NB4 (cell line): ENCODE results near the gene SRGAP3.

Experiments
- MYC ChIP-seq: IDR thresholded peaks from 2 replicates; pipeline ENCODE4 v1.6.1; 2011; ENCODE audit warnings: low read depth, low read length
- POLR2A ChIP-seq: IDR thresholded peaks from 2 replicates; pipeline ENCODE4 v1.6.1; 2011; ENCODE audit warnings: mild to moderate bottlenecking; ENCODE audit not compliant: insufficient read length; ENCODE audit errors: extremely low read depth
- TF ChIP-seq, protein P1 (sequence below): IDR thresholded peaks from one replicate; pipeline ENCODE4 v1.5.1; 2012; ENCODE audit warnings: low read depth, low read length
- TF ChIP-seq, protein P2 (sequence below): IDR thresholded peaks from 2 replicates; pipeline ENCODE4 v1.6.1; 2011; ENCODE audit warnings: low read depth, low read length

DNA sequence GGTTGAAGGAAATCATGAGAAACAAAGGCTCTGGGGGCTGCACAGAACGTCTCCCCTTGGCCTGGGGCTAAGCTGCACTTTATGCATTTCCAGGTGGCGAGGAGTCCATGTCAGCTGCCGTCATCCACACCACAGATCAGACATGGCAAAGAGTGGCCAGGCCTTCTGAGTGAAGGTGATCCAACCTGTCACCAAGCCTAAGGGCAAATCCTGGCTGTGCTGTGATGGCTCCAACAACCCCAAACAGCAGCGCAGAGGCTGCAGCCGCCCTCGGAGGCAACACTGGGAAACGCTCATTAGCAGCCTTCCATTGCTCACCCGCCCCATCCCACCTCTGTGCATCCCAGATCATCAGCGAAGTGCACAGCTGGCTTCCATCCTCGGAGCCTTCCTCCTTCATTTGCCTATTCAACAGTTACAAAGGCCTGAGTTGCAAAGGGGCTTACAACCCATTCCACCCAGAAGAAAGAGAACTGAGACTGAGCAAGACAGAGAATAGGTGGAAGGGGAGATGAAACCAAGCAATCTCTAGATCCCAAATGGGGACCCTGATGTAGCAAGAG lies 55.7 kb downstream of the SRGAP3 start:
- TF ChIP-seq POLR2A (no peak), MYC (no peak)
- TF ChIP-seq, protein P1, sequence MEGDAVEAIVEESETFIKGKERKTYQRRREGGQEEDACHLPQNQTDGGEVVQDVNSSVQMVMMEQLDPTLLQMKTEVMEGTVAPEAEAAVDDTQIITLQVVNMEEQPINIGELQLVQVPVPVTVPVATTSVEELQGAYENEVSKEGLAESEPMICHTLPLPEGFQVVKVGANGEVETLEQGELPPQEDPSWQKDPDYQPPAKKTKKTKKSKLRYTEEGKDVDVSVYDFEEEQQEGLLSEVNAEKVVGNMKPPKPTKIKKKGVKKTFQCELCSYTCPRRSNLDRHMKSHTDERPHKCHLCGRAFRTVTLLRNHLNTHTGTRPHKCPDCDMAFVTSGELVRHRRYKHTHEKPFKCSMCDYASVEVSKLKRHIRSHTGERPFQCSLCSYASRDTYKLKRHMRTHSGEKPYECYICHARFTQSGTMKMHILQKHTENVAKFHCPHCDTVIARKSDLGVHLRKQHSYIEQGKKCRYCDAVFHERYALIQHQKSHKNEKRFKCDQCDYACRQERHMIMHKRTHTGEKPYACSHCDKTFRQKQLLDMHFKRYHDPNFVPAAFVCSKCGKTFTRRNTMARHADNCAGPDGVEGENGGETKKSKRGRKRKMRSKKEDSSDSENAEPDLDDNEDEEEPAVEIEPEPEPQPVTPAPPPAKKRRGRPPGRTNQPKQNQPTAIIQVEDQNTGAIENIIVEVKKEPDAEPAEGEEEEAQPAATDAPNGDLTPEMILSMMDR: no peak
- TF ChIP-seq, protein P2, sequence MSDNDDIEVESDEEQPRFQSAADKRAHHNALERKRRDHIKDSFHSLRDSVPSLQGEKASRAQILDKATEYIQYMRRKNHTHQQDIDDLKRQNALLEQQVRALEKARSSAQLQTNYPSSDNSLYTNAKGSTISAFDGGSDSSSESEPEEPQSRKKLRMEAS: no peak
